HG03196 (cell line): Measurements from ENCODE around the gene AIPL1.

Source experiments
- ATAC-seq: cut with Tn5 transposase; IDR thresholded peaks from one replicate; pipeline ENCODE4 v1.9.1; 2021; ENCODE audit not compliant: unreplicated experiment

The AIPL1 gene

DNA sequence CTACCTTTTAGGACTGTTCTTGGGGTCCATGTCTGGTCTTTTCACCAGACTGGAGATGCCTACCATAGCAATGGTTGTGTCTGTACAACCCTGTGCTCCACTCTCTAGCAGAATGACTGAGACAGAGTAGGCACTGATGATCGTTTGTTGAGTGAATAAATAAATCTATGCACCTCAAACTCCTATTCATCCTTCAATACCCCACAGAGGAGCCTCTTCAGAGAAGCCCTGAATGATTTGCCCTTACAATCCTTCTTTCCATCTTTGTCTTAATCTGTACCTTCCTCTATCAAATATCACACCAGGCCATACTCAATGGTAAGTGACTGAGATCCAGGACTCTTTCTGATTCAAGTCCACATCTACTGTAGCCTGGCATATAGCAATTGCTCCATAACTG, 32.6 kb upstream of the AIPL1 start:
- ATAC-seq: no peak

- ATAC-seq: no peak
Measured at GRCh38 chr17:6465206-6466003, 30.5 kb upstream of the AIPL1 start.

DNA sequence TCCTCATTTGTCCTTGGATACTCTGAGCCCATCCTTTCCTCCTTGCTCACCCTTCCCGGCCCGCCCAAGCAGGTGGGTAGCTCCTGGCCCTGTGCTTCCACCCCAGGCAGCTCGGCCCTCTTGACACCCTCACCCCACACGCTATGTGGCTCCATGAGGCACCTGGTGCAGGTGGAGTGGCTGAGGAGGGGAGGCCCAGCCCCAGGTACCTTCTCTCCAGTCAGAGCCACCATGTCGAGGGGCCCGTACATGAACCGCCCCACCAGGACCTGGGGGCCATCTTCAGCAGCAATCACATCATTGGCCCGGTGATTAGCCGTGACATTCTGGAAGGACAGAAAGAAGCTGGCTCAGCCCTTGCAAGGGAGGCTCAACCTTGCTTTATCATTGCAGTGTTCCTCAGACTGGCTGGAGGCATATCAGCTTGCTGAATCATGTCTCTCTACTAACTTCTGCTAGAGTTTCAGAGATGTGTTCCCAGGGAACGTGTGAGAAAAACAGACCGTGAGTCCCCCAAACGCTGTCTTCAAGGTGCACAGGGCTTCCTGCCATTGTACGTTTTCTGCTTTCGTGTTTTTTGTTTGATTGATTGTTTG, 29.6 kb upstream of the AIPL1 start:
- no peak for ATAC-seq

DNA sequence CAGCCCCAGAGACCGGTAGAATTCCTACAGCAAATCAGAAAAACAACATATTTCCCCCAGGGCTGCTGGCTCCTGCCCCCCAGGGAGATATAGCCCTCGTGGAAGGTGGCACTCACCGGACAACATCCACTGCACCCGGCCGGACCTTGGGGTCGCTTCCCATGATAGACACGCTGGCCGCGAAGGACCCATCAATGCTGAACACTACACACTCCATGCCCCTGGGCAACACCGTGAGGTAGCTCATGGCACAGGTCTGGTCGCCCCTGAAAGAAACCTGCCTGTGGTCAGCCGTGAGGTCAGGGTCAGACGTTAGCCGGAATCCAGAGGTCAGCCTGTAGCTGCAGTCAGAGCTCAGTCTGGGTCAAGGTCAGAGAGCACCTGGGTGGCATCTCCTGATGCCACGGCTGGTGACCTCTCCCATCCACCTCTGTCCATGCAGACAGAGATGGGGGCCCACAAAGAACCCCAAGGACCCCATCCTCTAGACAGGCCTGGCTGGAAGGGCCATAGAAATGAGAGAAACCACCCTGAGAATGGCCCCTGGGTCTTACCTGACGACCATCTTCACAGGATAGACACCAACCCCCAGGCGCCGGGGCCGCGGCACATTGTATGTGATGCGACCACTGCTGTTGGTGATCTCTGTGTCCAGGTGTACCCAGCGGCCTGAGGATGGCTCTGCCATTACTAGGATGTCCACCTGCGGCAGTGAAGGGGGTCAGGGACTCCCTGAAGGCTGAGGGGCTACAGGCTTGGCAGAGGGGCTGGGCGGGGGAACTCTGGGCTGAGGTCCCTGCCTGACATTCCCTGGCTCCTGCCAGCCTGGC, 28.9 kb upstream of the AIPL1 start:
- ATAC-seq: no peak

- ATAC-seq: no peak
Measured at GRCh38 chr17:6462692-6463091, 27.8 kb upstream of the AIPL1 start.

- ATAC-seq: no peak
Measured at GRCh38 chr17:6461792-6462524, 27.0 kb upstream of the AIPL1 start.

- ATAC-seq: no peak
Measured at GRCh38 chr17:6461246-6461645, 26.3 kb upstream of the AIPL1 start.

GRCh38 chr17:6460531-6461161, 25.7 kb upstream of the AIPL1 start:
- ATAC-seq: no peak

- ATAC-seq: no peak
Measured at GRCh38 chr17:6458460-6458950, 23.6 kb upstream of the AIPL1 start.

- ATAC-seq: no peak
Measured at GRCh38 chr17:6457688-6458459, 23.0 kb upstream of the AIPL1 start.

- ATAC-seq: no peak
Measured at GRCh38 chr17:6456914-6457687, 22.2 kb upstream of the AIPL1 start.

- no peak for ATAC-seq
Measured at GRCh38 chr17:6456321-6456720, 21.4 kb upstream of the AIPL1 start.

- no peak for ATAC-seq
Measured at GRCh38 chr17:6455321-6455705, 20.4 kb upstream of the AIPL1 start.

DNA sequence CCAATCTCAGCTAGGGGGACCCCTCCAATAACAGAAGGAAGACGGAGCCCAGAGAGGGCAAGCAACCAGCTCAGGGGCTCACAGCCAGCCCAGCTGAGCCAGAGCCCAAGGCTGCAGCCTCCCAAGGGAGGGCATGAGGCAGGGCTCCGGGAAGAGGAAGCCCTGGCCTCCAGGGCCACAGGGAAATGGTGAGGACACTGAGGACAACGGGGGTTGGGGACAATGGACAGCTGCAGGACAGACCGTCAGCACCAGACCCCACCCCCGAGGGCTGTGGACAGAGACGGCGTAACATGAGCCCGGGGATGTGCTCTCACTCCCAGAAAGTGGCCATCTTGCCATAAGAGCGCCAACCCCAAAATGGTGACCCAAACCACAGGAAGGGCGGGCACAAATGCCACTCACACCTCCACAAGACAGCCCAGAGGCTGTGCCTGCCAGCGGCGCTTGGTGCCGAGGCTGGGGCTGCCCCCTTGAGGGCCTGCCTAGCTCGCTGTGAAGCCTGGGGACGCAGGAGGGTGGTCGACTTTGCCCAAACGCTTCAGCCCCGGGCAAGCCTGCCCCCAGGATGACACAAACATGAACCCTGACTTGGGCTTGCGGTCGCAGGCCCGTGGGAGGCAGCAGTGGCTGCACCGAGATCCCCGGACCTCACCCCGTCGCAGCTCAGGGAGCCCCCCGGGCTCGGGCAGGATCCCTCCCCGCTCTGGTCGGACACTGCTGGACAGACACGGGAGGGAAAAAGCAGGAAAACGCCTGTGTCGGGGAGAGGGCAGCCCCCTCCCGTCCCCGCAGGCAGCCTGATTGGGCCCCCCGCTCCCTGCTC, 19.8 kb upstream of the AIPL1 start:
- no peak for ATAC-seq

GRCh38 chr17:6453279-6454024, 18.5 kb upstream of the AIPL1 start:
- ATAC-seq: no peak

DNA sequence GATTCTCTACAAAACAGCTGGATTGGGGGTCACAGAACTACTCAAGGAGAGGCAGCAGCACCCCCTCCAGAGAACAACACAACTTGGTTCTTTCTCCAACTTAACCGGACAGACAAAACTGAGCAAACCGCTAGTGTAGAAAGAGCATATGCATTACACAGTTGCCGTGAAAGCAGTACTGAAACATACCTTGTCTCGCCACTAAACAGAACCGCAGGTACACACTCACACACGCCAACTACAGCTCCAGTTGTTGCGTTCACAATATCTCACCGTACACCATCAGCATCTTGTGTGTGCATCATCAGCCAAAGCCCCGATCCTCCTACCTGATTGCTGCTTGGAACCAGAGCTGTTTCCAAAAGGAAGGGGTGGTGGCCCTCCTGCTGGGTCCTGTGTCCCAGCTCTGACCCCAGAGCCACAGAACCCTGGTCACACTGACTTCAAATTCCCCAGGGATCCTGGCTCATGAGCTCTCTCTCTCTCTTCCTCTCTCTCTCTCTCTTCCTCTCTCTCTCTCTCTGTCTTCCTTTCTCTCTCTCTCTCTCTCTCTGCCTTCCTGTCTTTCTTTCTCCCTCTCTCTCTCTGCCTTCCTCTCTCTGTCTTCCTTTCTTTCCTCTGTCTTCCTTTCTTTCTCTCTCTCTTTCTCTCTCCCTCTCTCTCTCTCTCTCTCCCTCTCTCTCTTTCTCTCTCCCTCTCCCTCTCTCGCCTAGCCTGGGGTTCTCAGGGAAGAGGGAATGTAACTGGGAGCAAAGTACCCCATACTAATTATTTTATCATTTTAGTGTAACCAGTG, 17.7 kb upstream of the AIPL1 start:
- ATAC-seq: no peak
